Right lobe of liver (tissue), 4 donors: ENCODE results near the gene SMYD4.

Source experiments
- CTCF ChIP-seq, 4 donors: fragments of 200-600 bp in 3 of 4; fragments of 450-650 bp in 1 of 4; IDR thresholded peaks; one replicate each; pipeline versions ENCODE4 v1.5.1 to v1.8.0; 2016 to 2022; ENCODE audit warnings: antibody characterized with exemption in 4 of 4, mild to moderate bottlenecking in 2 of 4
- POLR2A ChIP-seq: fragments of 450-650 bp; IDR thresholded peaks from one replicate; pipeline ENCODE4 v1.6.1; 2017; ENCODE audit warnings: antibody characterized with exemption, mild to moderate bottlenecking
- donor health status: DM: no; HTN: no; CAD: no.
- donor health status: DM: no; HTN: no; CAD: no.
- donor health status: DM: no; HTN: yes; CAD: no.

GRCh38 chr17:1813088-1813487, 16.6 kb downstream of the SMYD4 start:
- TF ChIP-seq POLR2A (no peak), CTCF (IDR thresholded peaks at IDR 0.05) (no peak)
